Upper lobe of right lung (tissue), 1 donor: ENCODE results near the gene CARD19. TPM values are rescaled to one million over a fixed set of nuclear protein-coding genes. Genes with fewer than 3 reads are reported as not detected.

Experiments used
- ATAC-seq: fragments of 200-7000 bp; cut with Tn5 transposase; one replicate; pipeline ENCODE4 v1.9.1; 2020; ENCODE audit warnings: mild to moderate bottlenecking, moderate library complexity
- DNase-seq: peaks from one replicate; pipeline ENCODE4 v3.0.0-alpha.2; 2020
- H3K27ac ChIP-seq: fragments of 200-600 bp; one replicate; pipeline ENCODE4 v1.8.0; 2022
- H3K27me3 ChIP-seq: fragments of 200-600 bp; one replicate; pipeline ENCODE4 v1.8.0; 2022; ENCODE audit warnings: mild to moderate bottlenecking
- H3K36me3 ChIP-seq: fragments of 200-600 bp; one replicate; pipeline ENCODE4 v1.8.0; 2022
- H3K4me1 ChIP-seq: fragments of 200-600 bp; one replicate; pipeline ENCODE4 v1.8.0; 2022
- H3K4me3 ChIP-seq: fragments of 200-600 bp; one replicate; pipeline ENCODE4 v1.8.0; 2022; ENCODE audit warnings: mild to moderate bottlenecking
- H3K9me3 ChIP-seq: fragments of 200-600 bp; one replicate; pipeline ENCODE4 v1.8.0; 2022
- intact Hi-C: fragments of 100-400 bp; cut with DNase I; formaldehyde crosslinking; loops from one replicate; pipeline ENCODE4 v1.11.0; 2022
- total RNA-seq: library from RNA; stranded (reverse); fragmentation: NEBNext Ultra II Directional; extraction: Animal tissue kit (Norgen Biotek cat#: 25700); gene quantifications from one replicate; pipeline ENCODE4 v1.2.1, GENCODE V29; 2021
- TF ChIP-seq, protein P1 (sequence below): fragments of 200-600 bp; IDR thresholded peaks from one replicate; pipeline ENCODE4 v1.8.0; 2022; ENCODE audit warnings: antibody characterized with exemption
- donor health status: DM: no; HTN: yes; CAD: no; lungs with severe emphysema.

The CARD19 gene
- total RNA-seq, 1 donor from 2014 or later: 31.8 TPM

DNA sequence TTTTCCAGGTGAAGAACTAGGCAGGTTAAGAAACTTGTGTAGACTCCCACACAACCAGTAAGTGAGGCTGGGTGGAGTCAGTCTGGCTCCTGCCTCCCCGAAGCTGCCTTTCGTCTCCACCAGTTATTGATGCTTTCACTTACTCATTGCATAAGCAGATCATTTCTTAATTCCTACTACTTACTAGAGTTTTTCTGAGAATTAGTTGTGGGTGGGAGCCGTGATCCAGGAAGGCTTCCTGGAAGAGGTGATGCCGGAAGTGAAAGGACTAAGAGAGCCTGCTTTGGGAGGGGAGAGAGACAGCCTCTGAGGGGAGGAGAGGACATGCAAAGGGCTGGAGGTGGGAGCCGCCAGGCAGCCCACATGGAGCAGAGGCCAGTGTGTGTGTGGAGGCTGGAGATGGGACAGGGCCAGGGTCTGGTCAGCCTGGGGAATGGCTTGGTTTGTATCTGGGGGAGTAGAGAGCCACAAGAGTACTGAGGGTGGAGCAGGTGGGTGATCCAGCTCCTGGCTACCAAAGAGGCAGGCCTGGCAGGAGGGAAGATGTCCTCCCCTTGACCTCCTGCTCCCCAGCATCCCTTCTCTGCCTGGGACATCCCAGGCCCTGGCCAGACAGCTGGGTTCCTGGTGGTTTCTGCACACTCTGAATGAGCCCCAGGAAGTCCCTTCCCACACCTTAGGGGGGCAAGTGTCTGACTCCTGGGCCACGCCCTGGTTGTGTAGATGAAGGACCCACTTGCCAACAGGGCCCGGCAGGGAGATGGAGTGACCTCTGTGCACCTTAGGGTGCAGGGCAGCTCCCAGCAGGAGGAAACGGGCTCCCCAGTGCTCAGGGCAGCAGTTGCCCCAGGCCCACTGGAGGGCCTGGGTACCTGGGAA is 12.2 kb upstream of the CARD19 start:
- DNase-seq (peak; percentile 66), ATAC-seq (peak; percentile 74)
- Histone ChIP-seq H3K4me3 (no peak overlapping the region), H3K27me3 (no peaks in the 10 kb centered on the region), H3K9me3 (no peaks in the 10 kb centered on the region), H3K36me3 (no peaks in the 10 kb centered on the region), H3K4me1 (peaks cover 17% of the 10 kb centered on the region), H3K27ac (peak overlapping the region; percentile 60)
- TF ChIP-seq, protein P1, sequence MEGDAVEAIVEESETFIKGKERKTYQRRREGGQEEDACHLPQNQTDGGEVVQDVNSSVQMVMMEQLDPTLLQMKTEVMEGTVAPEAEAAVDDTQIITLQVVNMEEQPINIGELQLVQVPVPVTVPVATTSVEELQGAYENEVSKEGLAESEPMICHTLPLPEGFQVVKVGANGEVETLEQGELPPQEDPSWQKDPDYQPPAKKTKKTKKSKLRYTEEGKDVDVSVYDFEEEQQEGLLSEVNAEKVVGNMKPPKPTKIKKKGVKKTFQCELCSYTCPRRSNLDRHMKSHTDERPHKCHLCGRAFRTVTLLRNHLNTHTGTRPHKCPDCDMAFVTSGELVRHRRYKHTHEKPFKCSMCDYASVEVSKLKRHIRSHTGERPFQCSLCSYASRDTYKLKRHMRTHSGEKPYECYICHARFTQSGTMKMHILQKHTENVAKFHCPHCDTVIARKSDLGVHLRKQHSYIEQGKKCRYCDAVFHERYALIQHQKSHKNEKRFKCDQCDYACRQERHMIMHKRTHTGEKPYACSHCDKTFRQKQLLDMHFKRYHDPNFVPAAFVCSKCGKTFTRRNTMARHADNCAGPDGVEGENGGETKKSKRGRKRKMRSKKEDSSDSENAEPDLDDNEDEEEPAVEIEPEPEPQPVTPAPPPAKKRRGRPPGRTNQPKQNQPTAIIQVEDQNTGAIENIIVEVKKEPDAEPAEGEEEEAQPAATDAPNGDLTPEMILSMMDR: no peak
- intact Hi-C loops: no loop called here

DNA sequence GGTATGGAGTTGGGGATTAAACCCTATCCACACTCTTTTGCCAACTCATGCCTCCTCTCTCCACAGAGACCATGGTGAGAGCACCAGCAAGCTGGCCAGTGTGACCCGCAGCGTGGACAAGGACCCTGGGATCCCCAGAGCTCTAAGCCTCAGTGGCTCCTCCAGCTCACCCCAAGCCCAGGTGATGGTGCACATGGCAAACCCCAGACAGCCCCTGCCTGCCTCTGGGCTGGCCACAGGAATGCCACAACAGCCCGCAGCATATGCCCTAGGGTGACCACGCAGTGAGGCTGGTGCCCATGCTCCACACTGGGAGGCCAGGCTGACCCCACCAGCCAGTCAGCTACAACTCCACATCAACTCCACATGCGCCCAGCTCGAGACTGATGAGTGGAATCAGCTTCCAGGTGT is 11.5 kb upstream of the CARD19 start:
- intact Hi-C loops: no loop called here
- DNase-seq (peak; percentile 57), ATAC-seq (no peak)
- no peak overlapping the region for H3K27ac ChIP-seq
- peaks cover 17% of the 10 kb centered on the region for H3K4me1 ChIP-seq
- H3K27me3 ChIP-seq: no peaks in the 10 kb centered on the region
- H3K9me3 ChIP-seq: no peaks in the 10 kb centered on the region
- H3K4me3 ChIP-seq: no peak overlapping the region
- TF ChIP-seq, protein P1: no peak
- H3K36me3 ChIP-seq: no peaks in the 10 kb centered on the region

DNA sequence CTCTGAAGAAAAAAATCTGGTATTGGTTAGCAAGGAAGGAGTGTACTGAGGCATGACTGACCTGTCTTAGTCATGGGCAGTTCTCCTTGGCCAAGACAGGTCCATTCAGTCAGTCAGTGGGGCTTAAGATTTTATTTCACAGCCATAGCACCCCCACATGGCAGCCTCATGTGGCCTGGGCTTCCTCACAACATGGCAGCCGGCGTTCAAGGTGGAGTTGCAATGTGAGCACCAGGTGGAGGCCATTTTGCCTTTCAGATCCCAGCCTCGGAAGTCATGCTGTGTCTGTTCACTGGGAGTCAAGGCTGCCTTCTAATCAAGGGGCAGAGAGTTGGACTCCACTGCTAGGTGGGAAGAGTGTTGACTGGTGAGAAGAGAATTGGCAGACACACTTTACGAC is 10.3 kb upstream of the CARD19 start:
- Histone ChIP-seq H3K36me3 (no peaks in the 10 kb centered on the region), H3K4me1 (peaks cover 17% of the 10 kb centered on the region), H3K27me3 (no peaks in the 10 kb centered on the region), H3K9me3 (no peaks in the 10 kb centered on the region), H3K27ac (no peak overlapping the region), H3K4me3 (no peak overlapping the region)
- intact Hi-C loops: no loop called here
- TF ChIP-seq, protein P1: no peak
- DNase-seq (peak; percentile 9), ATAC-seq (no peak)

DNA sequence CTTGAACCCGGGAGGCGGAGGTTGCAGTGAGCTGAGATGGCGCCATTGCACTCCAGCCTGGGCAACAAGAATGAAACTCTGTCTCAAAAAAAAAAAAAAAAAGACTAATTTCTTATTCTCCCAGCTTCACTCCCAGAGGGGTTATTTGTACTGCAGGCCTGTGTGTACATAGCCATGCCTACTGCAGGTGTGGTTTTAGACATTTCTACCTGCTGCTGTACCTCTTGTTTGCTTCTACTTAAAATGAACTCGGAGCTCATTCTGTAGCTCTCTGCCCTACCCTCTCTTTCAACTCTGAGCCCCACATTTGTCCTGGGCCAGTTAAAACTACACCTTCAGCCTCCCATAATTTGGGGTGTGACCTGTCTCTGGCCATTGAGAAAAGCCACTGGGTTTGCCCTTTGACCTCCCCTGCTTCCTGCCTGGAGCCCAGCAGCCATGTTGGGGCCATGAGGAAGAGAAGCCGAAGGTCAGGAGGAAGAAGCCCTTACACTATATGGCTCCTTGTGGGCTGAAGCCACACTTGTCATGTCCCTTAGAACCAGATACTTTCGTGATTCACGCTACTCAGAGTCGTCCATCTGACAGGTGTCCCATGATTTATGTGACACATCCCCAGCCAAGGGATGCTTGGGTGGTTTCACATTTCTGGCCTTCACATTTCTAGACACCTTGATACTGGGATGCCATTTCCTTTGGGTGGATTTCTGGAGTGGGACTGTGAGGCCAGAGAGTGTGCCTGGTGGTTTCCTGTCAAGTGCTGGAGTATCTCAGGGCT is 9.4 kb upstream of the CARD19 start:
- peak overlapping the region; percentile 3 for H3K27ac ChIP-seq
- H3K4me3 ChIP-seq: no peak overlapping the region
- intact Hi-C loops: no loop called here
- H3K9me3 ChIP-seq: no peaks in the 10 kb centered on the region
- H3K36me3 ChIP-seq: no peaks in the 10 kb centered on the region
- DNase-seq (peak; percentile 25), ATAC-seq (peak; percentile 27)
- no peaks in the 10 kb centered on the region for H3K27me3 ChIP-seq
- peaks cover 17% of the 10 kb centered on the region for H3K4me1 ChIP-seq
- TF ChIP-seq, protein P1: no peak

DNA sequence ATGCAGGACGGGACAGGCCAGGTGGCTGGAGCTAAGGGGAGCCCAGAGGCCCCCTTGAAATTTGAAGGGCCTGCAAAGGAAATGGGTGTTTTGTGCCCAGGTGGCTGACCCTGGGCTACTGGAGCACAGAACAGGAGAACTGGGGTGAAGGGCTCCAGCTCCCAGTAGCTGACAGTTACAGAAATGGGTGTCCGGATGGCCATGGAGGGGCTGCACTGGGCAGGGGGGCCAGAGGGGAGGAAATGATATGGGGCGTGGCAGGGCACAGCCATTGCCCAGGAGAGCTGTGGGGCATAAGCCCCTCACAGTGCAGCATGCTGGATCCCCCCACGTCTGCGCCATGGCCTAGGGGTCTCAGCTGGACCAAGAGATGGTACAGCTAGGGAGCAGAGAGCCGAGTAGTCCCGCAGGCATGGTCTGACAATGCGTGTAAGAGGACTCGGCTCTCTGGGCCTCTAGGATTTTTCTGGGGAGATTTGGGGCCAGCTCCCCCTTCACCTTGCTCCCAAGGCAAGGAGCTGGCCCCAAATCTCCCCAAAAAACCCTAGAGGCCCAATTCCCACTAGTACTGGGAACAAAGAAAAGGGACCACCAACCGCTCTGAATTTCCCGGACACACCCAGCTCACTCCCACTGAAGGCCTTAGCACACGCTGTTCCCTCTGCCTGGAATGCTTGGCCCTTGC is 7.9 kb upstream of the CARD19 start:
- no peaks in the 10 kb centered on the region for H3K27me3 ChIP-seq
- H3K27ac ChIP-seq: no peak overlapping the region
- H3K36me3 ChIP-seq: no peaks in the 10 kb centered on the region
- peaks cover 14% of the 10 kb centered on the region for H3K4me1 ChIP-seq
- no peak overlapping the region for H3K4me3 ChIP-seq
- ATAC-seq (no peak), DNase-seq (peak; percentile 54)
- TF ChIP-seq, protein P1: no peak
- intact Hi-C loops: no loop called here
- no peaks in the 10 kb centered on the region for H3K9me3 ChIP-seq
